ENCODE measurements around the gene ZNF506.
"Not testable (repeated sequence)": the region's sequence is repeated elsewhere in the genome, so short reads cannot be mapped to it uniquely, and the experiment has no call there.

ZNF506 gene

GRCh38 chr19:19777692-19778091 is 43.9 kb downstream of the ZNF506 start:
- DNase-seq = no peak

GRCh38 chr19:19776206-19777008 is 45.1 kb downstream of the ZNF506 start:
- DNase-seq = peak; percentile 90 to 95

GRCh38 chr19:19775891-19776205 is 45.7 kb downstream of the ZNF506 start:
- DNase-seq = no peak

GRCh38 chr19:19774354-19775033 is 47.1 kb downstream of the ZNF506 start:
- no peak for DNase-seq

- not testable (repeated sequence) for DNase-seq
Observed at GRCh38 chr19:19771963-19772362, 49.6 kb downstream of the ZNF506 start.

- not testable (repeated sequence) for DNase-seq
Observed at GRCh38 chr19:19769971-19770370, 51.6 kb downstream of the ZNF506 start.

- DNase-seq = no peak
Observed at GRCh38 chr19:19758164-19758563, 63.4 kb downstream of the ZNF506 start.

GRCh38 chr19:19752760-19753403 is 68.7 kb downstream of the ZNF506 start:
- DNase-seq = no peak

- no peak for DNase-seq
Observed at GRCh38 chr19:19751846-19752245, 69.7 kb downstream of the ZNF506 start.

GRCh38 chr19:19750842-19751790 is 70.4 kb downstream of the ZNF506 start:
- no peak for DNase-seq

- no peak for DNase-seq
Observed at GRCh38 chr19:19749908-19750841, 71.4 kb downstream of the ZNF506 start.

- DNase-seq = no peak
Observed at GRCh38 chr19:19749117-19749907, 72.2 kb downstream of the ZNF506 start.

GRCh38 chr19:19748249-19748938 is 73.2 kb downstream of the ZNF506 start:
- no peak for DNase-seq

- DNase-seq = no peak
Observed at GRCh38 chr19:19747357-19748220, 74.0 kb downstream of the ZNF506 start.

GRCh38 chr19:19746286-19747213 is 75.0 kb downstream of the ZNF506 start:
- no peak for DNase-seq

GRCh38 chr19:19745496-19746285 is 75.9 kb downstream of the ZNF506 start:
- DNase-seq = no peak

- no peak for DNase-seq
Observed at GRCh38 chr19:19744641-19745040, 76.9 kb downstream of the ZNF506 start.
